Activated T-cell treated with anti-CD3 and anti-CD28 coated beads for 1 hour (primary cell): ENCODE data around the gene SLC35D2.
A peak's percentile ranks its signal among the peaks of the same experiment; 100 is the strongest.

Source experiments
- DNase-seq: peaks from one replicate; pipeline ENCODE4 v3.0.0-alpha.2; 2020; ENCODE audit warnings: low read depth

SLC35D2 gene

GRCh38 chr9:96383165-96383942, at the start of gene SLC35D2:
Gene SLC35D2 (minus strand): TSS chr9:96383711. CDS start chr9:96383634, 77 bp downstream.
- no peak for DNase-seq

- no peak for DNase-seq
Measured at GRCh38 chr9:96430377-96430776, 46.9 kb upstream of the SLC35D2 start.

- DNase-seq, result no peak
Measured at GRCh38 chr9:96429732-96430131, 46.2 kb upstream of the SLC35D2 start.

GRCh38 chr9:96425500-96426169, 42.1 kb upstream of the SLC35D2 start:
- no peak for DNase-seq

- DNase-seq, result no peak
Measured at GRCh38 chr9:96423985-96424336, 40.5 kb upstream of the SLC35D2 start.

GRCh38 chr9:96423322-96423984, 39.9 kb upstream of the SLC35D2 start:
- no peak for DNase-seq

GRCh38 chr9:96420468-96421219, 37.1 kb upstream of the SLC35D2 start:
- no peak for DNase-seq

- no peak for DNase-seq
Measured at GRCh38 chr9:96419691-96419969, 36.1 kb upstream of the SLC35D2 start.

GRCh38 chr9:96418920-96419690, 35.6 kb upstream of the SLC35D2 start:
- DNase-seq, result no peak

GRCh38 chr9:96418083-96418919, 34.8 kb upstream of the SLC35D2 start, which contains the start of gene ZNF367:
Gene ZNF367 (minus strand): TSS chr9:96418370. CDS start chr9:96418032, 338 bp downstream.
- peak; percentile 86 for DNase-seq

- peak; percentile 19 for DNase-seq
Measured at GRCh38 chr9:96417661-96418082, 34.2 kb upstream of the SLC35D2 start.

- peak; percentile 92 for DNase-seq
Measured at GRCh38 chr9:96417051-96417586, 33.6 kb upstream of the SLC35D2 start.

GRCh38 chr9:96413302-96414221, 30.1 kb upstream of the SLC35D2 start:
- DNase-seq, result no peak

- no peak for DNase-seq
Measured at GRCh38 chr9:96412174-96412913, 28.8 kb upstream of the SLC35D2 start.

GRCh38 chr9:96411129-96411838, 27.8 kb upstream of the SLC35D2 start:
- DNase-seq, result no peak

- no peak for DNase-seq
Measured at GRCh38 chr9:96408409-96409280, 25.1 kb upstream of the SLC35D2 start.
